GM21528 (cell line): ENCODE results near the gene ATG2A.
"Not testable (repeated sequence)": the region's sequence is repeated elsewhere in the genome, so short reads cannot be mapped to it uniquely, and the experiment has no call there.

Experiments used
- ATAC-seq: cut with Tn5 transposase; IDR thresholded peaks from one replicate; pipeline ENCODE4 v1.9.1; 2021; ENCODE audit warnings: mild to moderate bottlenecking, moderate library complexity; ENCODE audit not compliant: unreplicated experiment, low FRiP score

ATG2A gene

DNA sequence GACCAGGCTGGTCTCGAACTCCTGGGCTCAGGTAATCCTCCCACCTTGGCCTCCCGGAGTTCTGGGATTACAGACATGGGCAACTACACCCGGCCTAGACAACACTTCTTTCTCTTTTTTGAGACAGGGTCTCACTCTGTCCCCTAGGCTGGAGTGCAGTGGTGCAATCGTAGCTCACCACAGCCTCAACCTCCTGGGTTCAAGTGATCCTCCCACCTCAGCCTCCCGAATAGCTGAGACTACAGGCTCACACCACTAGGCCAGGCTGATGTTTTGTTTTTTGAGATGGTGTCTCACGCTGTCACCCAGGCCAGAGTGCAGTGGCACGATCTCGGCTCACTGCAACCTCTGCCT lies 71.3 kb downstream of the ATG2A start:
- not testable (repeated sequence) for ATAC-seq

GRCh38 chr11:64845129-64845775 lies 71.8 kb downstream of the ATG2A start:
- ATAC-seq: no peak
